HG02870 (cell line): ENCODE measurements around the gene COL8A2.

Source experiments
- ATAC-seq: cut with Tn5 transposase; IDR thresholded peaks from one replicate; pipeline ENCODE4 v1.9.1; 2021; ENCODE audit warnings: mild to moderate bottlenecking, moderate library complexity; ENCODE audit not compliant: unreplicated experiment

The COL8A2 gene

DNA sequence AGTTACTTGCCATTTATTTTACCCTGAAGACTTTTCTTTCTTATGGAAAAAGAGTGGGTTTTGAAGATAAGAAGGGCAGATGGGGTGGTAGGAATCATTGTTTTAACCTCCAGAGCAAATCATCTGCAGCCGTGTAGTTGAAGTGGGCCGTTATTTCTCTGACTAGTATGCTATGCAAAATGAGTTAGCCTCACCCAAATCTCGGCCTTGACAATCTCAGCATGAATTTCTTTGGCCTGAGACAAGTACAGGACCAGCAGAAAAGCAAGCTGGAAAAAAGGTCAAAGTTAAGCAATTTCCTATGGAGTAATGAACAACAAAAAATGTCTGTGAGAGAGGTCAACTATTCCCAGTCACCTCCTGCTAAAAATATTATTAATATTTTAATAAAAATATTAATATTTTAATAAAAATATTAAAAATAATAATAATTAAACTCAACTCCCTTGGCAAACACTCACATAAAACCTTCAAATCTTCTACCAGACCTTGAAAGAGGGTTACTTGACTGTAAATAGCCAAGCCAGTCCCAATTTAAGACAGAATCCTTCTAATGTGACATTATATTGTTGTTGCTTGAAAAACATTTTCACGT is 47.9 kb downstream of the COL8A2 start:
- ATAC-seq, result no peak

DNA sequence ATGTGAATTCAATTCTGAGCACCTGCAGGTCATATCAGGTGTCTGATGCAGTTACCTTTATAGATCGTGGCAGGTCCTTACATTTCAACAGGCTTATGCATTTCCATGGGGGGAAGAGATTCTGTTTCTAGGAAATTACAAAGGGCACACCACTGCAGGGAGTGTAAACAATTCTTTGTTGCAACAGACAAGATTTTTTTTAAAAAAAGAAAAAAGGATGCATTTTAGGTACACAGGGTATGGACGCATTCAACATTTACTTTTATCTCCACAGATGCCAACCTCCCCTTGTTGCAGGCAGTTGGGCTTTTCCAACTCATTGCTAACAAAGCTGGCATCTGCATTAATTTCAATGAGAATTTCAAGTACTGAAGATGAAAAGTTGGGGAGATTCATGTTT is 54.7 kb downstream of the COL8A2 start:
- no peak for ATAC-seq

DNA sequence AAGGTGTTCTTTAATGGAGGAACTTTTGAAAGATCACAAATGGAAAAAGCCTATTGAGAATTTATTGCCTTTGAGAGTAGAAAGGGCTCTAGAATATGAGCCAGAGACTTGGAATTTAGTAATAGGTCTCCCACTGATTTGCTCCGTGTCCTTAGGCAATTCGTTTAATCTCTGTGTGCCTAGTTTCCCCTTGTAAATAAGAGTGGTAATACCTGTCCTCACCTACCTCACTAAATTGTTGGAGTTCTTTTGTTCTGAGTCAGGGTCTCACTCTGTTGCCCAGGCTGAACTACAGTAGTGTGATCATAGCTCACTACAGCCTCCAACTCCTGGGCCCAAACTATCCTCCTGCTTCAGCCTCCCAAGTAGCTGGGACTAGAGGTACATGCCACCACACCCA is 56.2 kb downstream of the COL8A2 start:
- no peak for ATAC-seq

DNA sequence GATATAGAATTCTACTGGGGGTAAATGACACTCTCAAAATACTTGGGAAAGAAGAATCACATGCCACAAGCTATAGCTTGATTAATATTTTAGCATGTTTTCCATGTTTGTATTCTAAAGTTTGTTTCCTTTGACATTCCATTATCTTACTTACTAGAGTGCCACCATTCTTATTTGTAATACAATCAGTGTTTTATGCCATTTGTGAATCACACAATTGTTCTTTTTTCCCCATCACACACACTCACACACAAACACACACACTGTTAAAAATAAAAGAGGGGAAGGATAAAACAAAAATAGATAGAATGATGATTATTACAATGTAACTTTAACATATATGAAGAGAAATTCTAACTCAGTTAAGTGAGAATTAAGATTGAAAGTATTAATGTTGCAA is 57.2 kb downstream of the COL8A2 start:
- no peak for ATAC-seq

DNA sequence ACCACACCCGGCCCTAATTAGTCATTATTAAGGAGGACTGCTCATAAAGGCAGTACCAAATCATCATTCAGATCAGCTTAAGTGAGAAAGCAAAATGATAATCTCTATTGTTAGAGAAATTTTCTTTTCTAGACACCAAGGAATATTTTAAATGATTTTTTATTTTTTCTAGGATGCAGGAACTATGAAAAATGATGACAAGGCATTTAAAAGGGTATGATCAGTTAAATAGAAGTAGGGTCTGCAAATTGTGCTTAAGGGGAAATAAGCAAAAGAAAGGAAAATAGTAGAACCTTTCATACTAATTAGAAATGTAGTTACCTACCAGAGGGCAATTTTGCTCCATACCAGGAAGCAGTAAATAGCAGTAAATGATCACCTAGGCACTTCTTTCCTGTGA is 62.7 kb downstream of the COL8A2 start:
- no peak for ATAC-seq

DNA sequence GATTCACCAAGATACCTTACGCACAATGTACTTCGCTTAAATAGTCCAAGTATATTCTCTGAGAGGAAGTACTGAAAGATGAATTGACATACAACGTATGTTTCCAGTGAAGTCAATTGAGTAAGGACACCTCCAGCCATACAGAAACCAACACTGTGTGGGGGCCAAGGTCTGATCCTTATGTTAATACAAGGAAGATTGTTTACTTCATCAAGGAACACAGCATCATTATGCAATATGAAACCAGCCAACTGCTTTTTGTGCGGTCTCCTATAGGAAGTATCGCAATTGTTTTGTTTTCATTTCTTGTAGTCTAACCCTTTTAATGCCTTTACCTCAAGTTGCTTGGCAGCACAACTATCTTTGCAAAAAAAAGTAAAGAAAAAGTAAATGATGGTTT is 69.3 kb downstream of the COL8A2 start:
- no peak for ATAC-seq

DNA sequence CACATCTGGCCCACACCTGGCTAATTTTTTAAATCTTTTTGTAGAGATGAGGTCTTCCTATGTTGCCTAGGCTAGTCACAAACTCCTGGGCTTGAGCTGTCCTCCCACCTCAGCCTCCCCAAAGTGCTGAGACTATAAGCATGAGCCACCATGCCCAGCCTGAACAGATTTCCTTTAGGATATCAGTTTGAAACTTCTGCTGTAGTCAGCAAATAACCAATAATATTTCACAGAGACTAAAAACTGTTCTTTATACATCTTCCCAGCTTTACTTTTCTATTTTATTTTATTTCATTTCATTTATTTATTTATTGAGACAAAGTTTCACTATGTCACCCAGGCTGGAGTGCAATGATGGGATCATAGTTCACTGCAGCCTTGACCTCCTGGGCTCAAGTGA is 71.0 kb downstream of the COL8A2 start:
- no peak for ATAC-seq

DNA sequence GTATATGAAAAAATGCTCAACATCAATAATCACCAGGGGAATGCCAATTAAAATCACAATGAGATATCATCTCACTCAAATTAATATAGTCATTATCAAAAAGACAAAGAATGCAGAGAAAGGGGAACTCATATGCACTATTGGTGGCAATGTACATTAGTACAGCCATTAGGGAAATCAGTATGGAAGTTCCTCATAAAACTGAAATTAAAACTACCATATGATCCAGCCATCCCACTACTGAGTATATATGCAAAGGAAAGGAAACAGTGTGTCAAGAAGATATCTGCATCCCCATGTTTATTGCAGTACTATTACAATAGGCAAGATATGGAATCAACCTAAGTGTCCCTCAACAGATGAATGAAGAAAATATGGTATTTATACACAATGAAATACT is 73.2 kb downstream of the COL8A2 start:
- ATAC-seq, result no peak
